IMR-90 (cell line): ENCODE measurements around the gene COX6B2.

ENCODE experiments used
- CTCF ChIP-seq: conservative IDR thresholded peaks from 2 replicates; pipeline ENCODE4 v1.5.1; 2012; ENCODE audit warnings: mild to moderate bottlenecking, low read depth, low read length, improper control_type of control experiment
- POLR2A ChIP-seq: IDR thresholded peaks from 2 replicates; pipeline ENCODE4 v1.6.1; 2012; ENCODE audit warnings: mild to moderate bottlenecking, low read depth, low read length
- RFX5 ChIP-seq: IDR thresholded peaks from 2 replicates; pipeline ENCODE4 v1.8.0; 2012; ENCODE audit warnings: low read depth, mild to moderate bottlenecking, low read length, moderate library complexity

GRCh38 chr19:55365964-55366363 is 11.4 kb upstream of the COX6B2 start:
- TF ChIP-seq POLR2A (no peak), RFX5 (no peak), CTCF (no peak)
